ENCODE measurements around the gene AP3S1.
A peak's percentile ranks its signal among the peaks of the same experiment; 100 is the strongest.

The AP3S1 gene

GRCh38 chr5:115944501-115944900, 102.8 kb downstream of the AP3S1 start:
- DNase-seq: no peak

DNA sequence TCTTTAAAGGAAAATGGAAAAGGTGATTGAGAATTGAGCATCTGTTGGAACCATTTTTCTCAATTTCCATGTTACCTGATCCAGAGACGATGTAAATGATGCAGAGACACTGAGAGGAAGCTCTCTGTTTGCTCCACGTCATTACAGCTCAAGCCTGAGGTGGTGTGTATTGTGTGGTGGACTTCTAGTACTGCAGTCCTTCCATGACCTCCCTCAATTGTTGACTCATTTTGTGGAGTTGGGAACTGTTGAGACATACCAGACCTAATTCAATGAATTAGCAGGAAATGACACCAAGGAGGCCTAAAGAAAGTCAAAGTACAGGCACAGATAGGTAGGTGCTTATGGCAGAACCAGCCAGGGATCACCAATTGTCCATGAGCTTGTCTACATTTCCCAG, 104.9 kb downstream of the AP3S1 start:
- DNase-seq: no peak

DNA sequence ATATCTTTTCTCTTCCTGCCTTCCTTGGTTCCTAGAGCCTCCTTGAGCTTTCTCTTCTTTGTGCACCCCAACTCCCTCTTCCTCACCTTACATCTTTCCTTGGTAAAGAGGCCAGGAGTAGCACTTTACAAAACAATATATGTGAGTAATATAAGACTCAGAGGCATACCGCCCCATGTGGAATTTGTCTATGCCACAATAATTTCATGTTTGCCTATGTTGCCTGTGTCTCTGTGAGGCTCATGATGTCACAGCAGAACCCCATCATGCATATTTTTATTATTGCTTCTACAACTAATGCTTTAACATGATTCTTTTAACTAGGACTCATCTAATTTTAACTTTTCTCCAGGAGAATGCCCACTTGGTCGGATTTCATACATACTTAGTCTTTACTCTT, 105.5 kb downstream of the AP3S1 start:
- DNase-seq: no peak

- no peak for DNase-seq
Measured at GRCh38 chr5:115948091-115948534, 106.4 kb downstream of the AP3S1 start.

DNA sequence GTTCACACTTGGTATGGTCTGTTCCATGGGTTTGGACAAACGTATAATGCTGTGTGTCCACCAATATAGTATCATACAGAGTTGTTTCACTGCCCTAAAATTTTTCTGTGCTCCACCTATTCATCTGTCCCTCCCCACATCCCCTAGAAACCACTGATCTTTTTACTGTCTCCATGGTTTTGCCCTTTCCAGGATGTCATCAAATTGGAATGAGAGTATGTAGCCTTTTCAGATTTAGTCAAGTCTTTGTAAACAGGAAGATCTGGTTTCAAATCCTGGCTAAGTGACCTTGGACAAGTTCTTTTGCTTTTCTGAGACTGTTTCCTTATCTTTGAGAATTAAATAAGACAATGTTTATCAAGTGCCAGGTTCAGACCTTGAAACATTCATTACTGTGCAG, 107.4 kb downstream of the AP3S1 start:
- no peak for DNase-seq

DNA sequence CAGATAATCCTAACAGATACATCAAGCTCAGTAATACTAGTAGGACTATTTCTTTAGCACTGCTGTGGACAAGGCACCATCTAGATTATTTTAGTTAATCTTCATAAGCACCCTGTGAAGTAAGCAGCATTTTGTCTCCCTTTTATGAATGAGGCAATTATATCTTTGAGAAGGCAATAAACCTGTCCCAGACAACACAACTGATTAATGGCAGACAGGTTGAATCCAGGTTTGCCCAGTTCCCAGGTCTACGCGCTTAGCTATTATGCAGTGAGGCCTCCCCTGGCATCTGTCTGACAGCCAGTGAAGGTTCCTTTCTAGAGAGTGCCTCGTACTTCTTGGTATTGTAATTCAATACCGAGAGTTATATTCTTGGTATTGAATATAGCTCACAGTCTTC, 110.9 kb downstream of the AP3S1 start:
- no peak for DNase-seq

GRCh38 chr5:115954144-115954543, 112.4 kb downstream of the AP3S1 start:
- DNase-seq: no peak

DNA sequence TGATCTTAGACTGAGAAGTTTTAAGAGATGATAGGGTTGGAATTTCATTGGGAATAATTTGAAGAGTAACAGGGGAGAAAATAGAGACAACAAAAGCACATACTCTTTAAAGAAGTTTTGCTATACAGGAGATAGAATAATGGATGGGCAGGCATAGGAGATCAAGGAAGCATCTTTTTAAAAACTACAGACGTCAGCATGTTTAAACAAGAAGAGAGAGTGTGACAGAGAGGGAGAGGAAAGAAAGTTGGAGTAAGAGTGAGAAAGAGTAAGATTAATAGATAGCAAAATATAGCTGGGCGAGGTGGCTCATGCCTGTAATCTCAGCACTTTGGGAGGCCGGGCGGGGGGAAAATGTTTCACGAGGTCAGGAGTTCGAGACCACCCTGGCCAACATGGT, 115.2 kb downstream of the AP3S1 start:
- DNase-seq: no peak

GRCh38 chr5:115961381-115962238, 119.9 kb downstream of the AP3S1 start:
- DNase-seq: no peak

GRCh38 chr5:115962239-115962564, 120.5 kb downstream of the AP3S1 start, which contains the start of gene LVRN:
Gene LVRN, plus strand, starts transcription at chr5:115962475. Its CDS starts 143 bp downstream, at chr5:115962618.
- no peak for DNase-seq

GRCh38 chr5:115962565-115963402, 121.0 kb downstream of the AP3S1 start:
- DNase-seq: peak; percentile 57

DNA sequence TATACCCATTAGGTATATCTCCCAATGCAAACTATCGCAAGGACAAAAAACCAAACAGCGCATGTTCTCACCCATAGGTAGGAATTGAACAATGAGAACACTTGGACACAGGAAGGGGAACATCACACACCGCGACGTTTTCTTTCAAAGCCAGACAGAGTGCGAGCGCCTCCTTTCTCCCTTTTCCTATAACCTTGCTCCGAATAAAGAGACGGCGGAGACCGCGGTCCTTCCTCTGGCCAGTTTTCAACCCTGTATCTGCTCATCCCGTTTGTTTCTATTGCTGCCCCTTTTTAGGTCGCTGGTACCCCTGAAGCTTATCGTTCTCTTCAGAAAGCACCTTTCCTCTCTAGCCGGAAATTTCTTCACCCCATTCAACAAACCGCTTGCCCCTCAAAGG, 121.8 kb downstream of the AP3S1 start:
- DNase-seq: no peak

Measured in activated CD8-positive, alpha-beta memory T cell treated with anti-CD3 and anti-CD28 coated beads for 24 hours (primary cell).